ENCODE data around the gene MVB12B. TPM values are rescaled to one million over a fixed set of nuclear protein-coding genes. Genes with fewer than 3 reads are reported as not detected.
A peak's percentile ranks its signal among the peaks of the same experiment; 100 is the strongest.

MVB12B gene
- total and polyA plus RNA-seq, 8 donors, result 2.3 to 21.9 (median 6.4) TPM

GRCh38 chr9:126301196-126301595 is 25.4 kb upstream of the MVB12B start:
- intact Hi-C loops (cut with DNase I; ENCODE audit: low total_unique reads), result loop anchor here (5.0 to 10.0 kb wide), 2 partner anchors 96 to 194 kb away; no protein-coding TSS in a partner anchor
- H3K36me3 ChIP-seq, result no peaks in the 10 kb centered on the region
- H3K9me3 ChIP-seq, result no peaks in the 10 kb centered on the region
- TF ChIP-seq POLR2A (IDR thresholded peaks at IDR 0.05), result no peak
- TF ChIP-seq POLR2AphosphoS5 (IDR thresholded peaks at IDR 0.05), result no peak
- no peak for TF ChIP-seq EP300 (IDR thresholded peaks at IDR 0.05)
- TF ChIP-seq CTCF (IDR thresholded peaks at IDR 0.05), result no peak
- WGBS, 5 donors, result 96 to 99% (median 96%) methylated on average over 3 of the region's 3 CpGs
- no peak overlapping the region for H3K4me3 ChIP-seq
- H3K27me3 ChIP-seq, result no peaks in the 10 kb centered on the region
- no peak for DNase-seq
- no peaks in the 10 kb centered on the region for H3K4me1 ChIP-seq
- no peak overlapping the region for H3K27ac ChIP-seq

- no peak for TF ChIP-seq POLR2A (IDR thresholded peaks at IDR 0.05)
- no peak for TF ChIP-seq EP300 (IDR thresholded peaks at IDR 0.05)
- peak in 5 of 7 experiments; percentile 45 to 67 (median 59) for TF ChIP-seq CTCF (IDR thresholded peaks at IDR 0.05)
- TF ChIP-seq POLR2AphosphoS5 (IDR thresholded peaks at IDR 0.05), result no peak
- Histone ChIP-seq H3K4me3 (no peak overlapping the region), H3K4me1 (no peaks in the 10 kb centered on the region), H3K27ac (no peak overlapping the region), H3K9me3 (no peaks in the 10 kb centered on the region), H3K36me3 (no peaks in the 10 kb centered on the region), H3K27me3 (no peaks in the 10 kb centered on the region)
- intact Hi-C loops (cut with DNase I; ENCODE audit: low total_unique reads), result loop anchor here (5.0 to 10.0 kb wide), 2 partner anchors 95 to 193 kb away; no protein-coding TSS in a partner anchor
- WGBS, 5 donors, result 20 to 30% (median 22%) methylated on average over 4 of the region's 4 CpGs
- peak; percentile 65 to 84 for DNase-seq
Observed at GRCh38 chr9:126301985-126302603, 24.5 kb upstream of the MVB12B start.

GRCh38 chr9:126302730-126303129 is 23.9 kb upstream of the MVB12B start:
- Histone ChIP-seq H3K4me1 (no peaks in the 10 kb centered on the region), H3K27me3 (no peaks in the 10 kb centered on the region), H3K9me3 (no peaks in the 10 kb centered on the region), H3K27ac (no peak overlapping the region), H3K4me3 (no peak overlapping the region), H3K36me3 (no peaks in the 10 kb centered on the region)
- DNase-seq, result no peak
- WGBS, 5 donors, result 58 to 81% (median 72%) methylated on average over 1 of the region's 1 CpG
- TF ChIP-seq CTCF (IDR thresholded peaks at IDR 0.05) (no peak), POLR2A (IDR thresholded peaks at IDR 0.05) (no peak), EP300 (IDR thresholded peaks at IDR 0.05) (no peak), POLR2AphosphoS5 (IDR thresholded peaks at IDR 0.05) (no peak)
- intact Hi-C loops (cut with DNase I; ENCODE audit: low total_unique reads), result loop anchor here (5.0 to 10.0 kb wide), 2 partner anchors 95 to 192 kb away; no protein-coding TSS in a partner anchor

- 68 to 96% (median 95%) methylated on average over 3 of the region's 3 CpGs for WGBS, 5 donors
- no peak overlapping the region for H3K27ac ChIP-seq
- no peak overlapping the region for H3K4me3 ChIP-seq
- H3K9me3 ChIP-seq, result no peaks in the 10 kb centered on the region
- no peaks in the 10 kb centered on the region for H3K36me3 ChIP-seq
- no peaks in the 10 kb centered on the region for H3K4me1 ChIP-seq
- no peaks in the 10 kb centered on the region for H3K27me3 ChIP-seq
- no peak for TF ChIP-seq EP300 (IDR thresholded peaks at IDR 0.05)
- no peak for TF ChIP-seq POLR2AphosphoS5 (IDR thresholded peaks at IDR 0.05)
- no peak for TF ChIP-seq POLR2A (IDR thresholded peaks at IDR 0.05)
- TF ChIP-seq CTCF (IDR thresholded peaks at IDR 0.05), result no peak
- intact Hi-C loops (cut with DNase I; ENCODE audit: low total_unique reads), result loop anchor here (5.0 to 10.0 kb wide), 2 partner anchors 94 to 191 kb away; no protein-coding TSS in a partner anchor
- no peak for DNase-seq
Observed at GRCh38 chr9:126303488-126303887, 23.1 kb upstream of the MVB12B start.
